NCI-H1436 (cell line): ENCODE results near the gene KCNAB2.
A peak's percentile ranks its signal among the peaks of the same experiment; 100 is the strongest.
"Not testable (repeated sequence)": the region's sequence is repeated elsewhere in the genome, so short reads cannot be mapped to it uniquely, and the experiment has no call there.

ENCODE experiments used
- DNase-seq: peaks from one replicate; lab custom pipeline; 2025; lab: John Stamatoyannopoulos, UW

KCNAB2 gene

GRCh38 chr1:6010554-6010953 is 35.1 kb upstream of the KCNAB2 start:
- DNase-seq: no peak

DNA sequence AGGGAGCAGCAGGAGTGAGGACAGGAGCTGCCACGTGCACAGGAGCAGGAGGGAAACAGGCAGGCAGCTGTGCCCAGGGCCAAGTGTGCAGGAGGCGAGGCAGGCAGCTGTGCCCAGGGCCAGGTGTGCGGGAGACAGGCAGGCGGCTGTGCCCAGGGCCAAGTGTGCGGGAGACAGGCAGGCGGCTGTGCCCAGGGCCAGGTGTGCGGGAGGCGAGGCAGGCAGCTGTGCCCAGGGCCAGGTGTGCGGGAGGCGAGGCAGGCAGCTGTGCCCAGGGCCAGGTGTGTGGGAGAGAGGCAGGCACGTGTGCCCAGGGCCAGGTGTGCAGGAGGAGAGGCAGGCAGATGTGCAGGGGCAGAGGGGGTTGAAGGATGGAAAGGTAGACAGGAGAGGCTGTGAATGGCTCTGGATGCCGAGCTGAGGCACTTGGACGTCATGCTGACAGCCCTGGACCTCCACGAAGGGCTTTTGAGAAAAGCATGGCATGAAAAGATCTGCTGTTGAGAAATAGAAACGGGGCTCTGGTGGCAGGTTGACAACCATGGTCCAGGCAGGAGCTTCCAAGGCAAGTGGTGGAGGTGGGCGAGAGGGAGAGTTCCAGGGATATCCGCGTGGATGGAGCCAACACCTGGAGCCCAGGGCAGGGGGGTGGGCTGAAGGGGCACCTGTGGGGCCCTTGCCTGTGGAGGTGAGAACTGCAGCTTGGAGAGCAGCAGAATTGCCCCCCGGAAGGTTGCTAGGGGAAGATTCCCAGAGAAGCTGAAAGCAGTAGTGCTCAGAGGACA is 34.3 kb upstream of the KCNAB2 start:
- no peak for DNase-seq

GRCh38 chr1:6011946-6012258 is 33.8 kb upstream of the KCNAB2 start:
- DNase-seq: no peak

- DNase-seq: no peak
Observed at GRCh38 chr1:6012529-6013318, 33.0 kb upstream of the KCNAB2 start.

GRCh38 chr1:6013491-6013890 is 32.2 kb upstream of the KCNAB2 start:
- no peak for DNase-seq

DNA sequence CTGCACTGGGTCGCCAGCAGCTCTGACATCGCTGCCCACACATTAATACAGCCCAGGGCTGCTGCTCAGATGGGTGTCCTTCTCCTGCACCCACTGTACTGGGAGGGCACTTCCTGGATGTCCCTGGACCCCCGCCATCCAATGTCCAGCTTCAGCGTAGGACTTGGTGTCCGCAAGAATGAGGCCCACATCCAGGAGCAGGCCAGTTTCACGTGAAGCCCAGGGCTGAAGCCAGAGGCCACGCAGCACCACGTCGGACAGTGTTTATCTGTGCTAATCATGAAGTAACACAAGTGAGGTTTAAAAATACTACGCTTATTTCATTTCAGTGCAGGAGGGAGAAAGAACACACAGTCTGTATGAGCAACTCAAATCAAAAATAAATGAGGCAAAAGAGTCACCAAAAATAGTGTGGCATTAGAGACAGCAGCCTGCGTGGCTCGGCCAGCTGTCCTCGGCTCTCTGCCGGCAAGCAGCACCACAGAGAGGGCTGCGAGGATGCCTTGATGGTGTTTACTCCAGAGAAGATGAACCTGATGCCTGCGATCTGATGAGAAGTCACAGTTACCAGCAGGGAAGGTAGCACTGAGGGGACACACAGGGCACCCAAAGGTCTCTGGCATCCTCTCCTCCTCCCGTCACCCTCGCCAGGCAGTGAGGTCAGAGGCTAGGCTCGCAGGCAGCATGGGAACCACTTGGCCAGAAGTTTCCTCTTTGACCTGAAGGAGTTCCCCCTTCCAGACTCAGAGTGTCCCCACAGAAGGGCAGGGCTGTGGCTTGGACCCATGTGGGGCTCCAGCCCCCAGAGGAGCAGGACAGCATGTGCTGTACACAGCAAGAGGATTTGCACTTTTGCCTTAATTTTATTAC is 31.3 kb upstream of the KCNAB2 start:
- no peak for DNase-seq

DNA sequence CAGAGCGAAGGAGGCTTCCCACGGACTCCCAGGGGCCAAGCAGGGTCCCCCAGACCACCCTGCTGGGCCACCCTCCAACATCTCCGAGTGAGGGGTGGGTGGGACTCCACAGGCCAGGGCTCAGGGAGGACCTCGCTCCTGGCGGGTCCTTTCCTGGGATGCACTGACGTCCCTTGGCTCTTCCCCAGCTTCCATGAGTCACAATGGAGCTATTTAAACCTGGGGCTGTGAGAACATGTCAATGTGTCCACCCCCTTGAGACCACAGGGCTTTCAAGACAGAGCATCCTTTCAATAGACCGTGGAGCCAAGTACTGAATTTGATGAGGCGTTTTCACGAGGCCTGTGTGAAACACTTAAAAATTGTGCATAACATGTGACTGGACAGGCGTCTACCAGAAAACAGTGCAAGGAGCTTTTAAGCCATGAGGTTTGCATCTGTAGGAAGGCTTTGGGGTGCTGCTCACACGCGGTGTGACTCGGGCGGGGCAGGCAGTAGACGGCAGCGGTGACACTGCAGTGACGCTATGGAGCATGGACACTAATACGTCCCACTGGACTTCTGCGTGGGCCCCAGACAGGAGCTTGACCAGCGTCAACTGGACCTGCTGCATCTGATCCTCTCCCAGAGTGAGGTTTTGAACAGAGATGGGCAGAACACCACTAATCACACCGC is 29.4 kb upstream of the KCNAB2 start:
- no peak for DNase-seq

DNA sequence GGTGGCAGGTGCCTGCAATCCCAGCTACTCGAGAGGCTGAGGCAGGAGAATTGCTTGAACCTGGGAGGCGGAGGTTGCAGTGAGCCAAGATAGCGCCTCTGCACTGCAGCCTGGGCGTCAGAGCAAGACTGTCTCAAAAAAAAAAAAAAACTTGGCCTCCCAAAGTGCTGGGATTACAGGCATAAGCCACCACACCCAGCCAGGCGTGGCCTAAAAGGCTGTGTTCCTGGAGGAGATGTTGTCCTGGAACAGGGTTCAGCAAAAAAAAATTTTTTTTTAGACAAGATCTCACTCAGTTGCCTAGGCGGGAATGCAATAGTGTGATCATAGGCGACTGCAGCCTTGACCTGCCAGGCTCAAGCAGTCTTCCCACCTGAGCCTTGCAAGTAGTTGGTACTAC is 28.0 kb upstream of the KCNAB2 start:
- DNase-seq: not testable (repeated sequence)

DNA sequence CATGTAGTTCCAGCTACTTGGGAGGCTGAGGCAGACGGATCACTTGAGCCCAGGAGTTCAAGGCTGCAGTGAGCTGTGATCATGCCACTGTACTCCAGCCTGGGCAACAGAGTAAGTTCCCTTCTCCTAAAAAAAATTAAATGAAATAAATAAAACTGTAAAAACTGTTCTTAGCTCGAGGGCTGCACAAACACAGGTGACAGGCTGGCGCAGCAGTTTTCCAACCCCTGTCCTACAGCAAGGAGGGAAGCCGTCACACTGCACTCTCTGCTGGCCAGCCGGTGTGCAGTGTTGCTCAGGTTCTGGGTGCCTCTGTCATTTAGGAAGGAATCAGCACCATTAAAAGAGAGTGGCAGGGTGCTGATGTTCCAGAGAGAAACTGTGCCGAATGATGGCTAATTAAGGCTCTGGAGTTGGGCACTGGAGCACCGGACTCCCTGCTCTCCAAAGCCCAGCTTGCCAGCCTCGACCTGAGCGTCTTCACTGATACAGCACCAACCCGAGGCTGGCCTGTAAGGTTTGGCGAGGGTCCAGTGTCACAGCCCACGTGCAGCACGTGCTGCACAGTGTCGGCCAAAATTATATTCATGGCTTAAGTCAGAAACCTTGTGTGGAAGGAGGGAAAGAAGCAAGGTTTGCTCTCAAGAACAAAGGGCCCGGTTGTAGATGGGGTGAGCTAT is 26.4 kb upstream of the KCNAB2 start:
- no peak for DNase-seq

- no peak for DNase-seq
Observed at GRCh38 chr1:6022193-6022592, 23.5 kb upstream of the KCNAB2 start.

DNA sequence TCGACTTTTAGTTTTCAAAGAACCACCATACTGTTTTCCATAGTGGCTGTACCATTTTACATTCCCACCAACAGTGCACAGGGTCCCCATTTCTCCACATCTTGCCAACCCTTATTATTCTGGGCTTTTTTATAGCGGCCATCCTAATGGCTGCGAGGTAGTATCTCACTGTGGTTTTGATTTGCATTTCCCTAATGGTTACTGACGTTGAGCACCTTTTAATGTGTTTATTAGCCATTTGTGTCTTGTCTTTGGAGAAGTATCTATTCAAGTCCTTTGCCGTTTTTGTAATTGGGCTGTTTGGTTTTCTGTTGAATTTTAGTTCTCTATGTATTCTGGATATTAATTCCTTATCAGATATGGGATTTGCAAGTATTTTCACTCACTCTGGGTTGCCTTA is 22.3 kb upstream of the KCNAB2 start:
- no peak for DNase-seq

DNA sequence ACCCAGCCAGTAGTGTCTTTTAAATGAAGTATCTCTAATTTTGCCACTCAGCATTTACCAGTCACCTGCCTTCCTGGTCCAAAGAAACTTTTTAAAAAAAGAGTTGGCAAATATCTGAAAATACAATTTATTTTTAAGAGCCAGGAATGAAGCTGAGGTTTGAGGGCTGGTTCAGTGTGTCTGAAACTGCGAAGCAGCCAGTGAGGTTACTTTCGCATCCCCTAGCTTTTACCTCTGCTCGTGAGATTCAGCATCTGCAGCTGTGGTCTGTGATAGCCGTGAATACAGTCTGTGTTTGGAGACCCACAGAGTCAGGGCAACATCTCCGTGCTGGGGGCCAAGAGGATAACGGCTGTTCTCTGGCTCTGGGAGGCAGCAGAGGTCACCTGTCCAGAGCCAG is 21.3 kb upstream of the KCNAB2 start:
- no peak for DNase-seq

DNA sequence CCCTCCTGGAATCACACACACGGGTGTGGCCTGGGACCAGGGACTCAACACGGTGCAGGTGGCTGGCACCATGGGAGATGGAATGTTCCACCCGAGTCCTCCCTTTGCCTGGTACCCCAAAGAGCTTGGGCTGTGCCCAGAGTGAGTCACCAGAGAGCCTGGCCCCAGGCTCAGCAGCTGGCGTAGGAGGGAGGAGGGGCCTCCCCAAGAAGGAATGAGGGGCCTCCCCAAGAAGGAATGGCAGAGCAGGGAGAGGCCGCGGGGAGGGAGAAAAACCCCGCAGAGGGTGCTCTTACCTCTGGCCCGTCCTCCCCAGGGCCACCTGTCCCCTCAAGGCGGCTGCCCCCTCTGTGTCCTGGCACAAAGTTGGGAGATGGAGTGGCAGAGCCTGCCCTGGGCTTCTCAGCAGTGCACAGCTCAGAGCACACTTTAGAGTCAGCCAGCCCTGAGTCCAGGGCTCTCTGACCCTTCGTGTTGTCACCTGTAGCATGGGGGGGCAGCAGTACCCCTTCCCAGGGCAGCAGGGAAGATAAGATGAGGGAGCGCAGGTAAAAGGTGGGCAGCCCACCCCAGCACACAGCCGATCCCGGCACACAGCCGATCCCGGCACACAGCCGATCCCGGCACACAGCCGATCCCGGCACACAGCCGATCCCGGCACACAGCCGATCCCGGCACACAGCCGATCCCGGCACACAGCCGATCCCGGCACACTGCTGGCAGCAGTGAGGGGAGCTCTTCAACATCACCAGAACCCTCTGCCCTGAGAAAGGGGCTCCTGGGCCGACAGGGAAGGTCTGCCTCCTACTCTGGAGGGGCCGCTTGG is 20.2 kb upstream of the KCNAB2 start:
- DNase-seq: no peak

GRCh38 chr1:6026095-6026809 is 19.4 kb upstream of the KCNAB2 start:
- DNase-seq: peak; percentile 31

GRCh38 chr1:6027591-6027990 is 18.1 kb upstream of the KCNAB2 start:
- no peak for DNase-seq

GRCh38 chr1:6028042-6028850 is 17.4 kb upstream of the KCNAB2 start:
- no peak for DNase-seq

- no peak for DNase-seq
Observed at GRCh38 chr1:6029351-6029750, 16.3 kb upstream of the KCNAB2 start.

GRCh38 chr1:6030132-6030531 is 15.6 kb upstream of the KCNAB2 start:
- no peak for DNase-seq
